Heart left ventricle (tissue), 16 donors: ENCODE data around the gene PRCC. TPM values are rescaled to one million over a fixed set of nuclear protein-coding genes. Genes with fewer than 3 reads are reported as not detected.

Source experiments
- ATAC-seq, 4 donors: fragments of 200-7000 bp; cut with Tn5 transposase; one replicate each; pipeline ENCODE4 v1.9.1; 2020 to 2022; ENCODE audit warnings: moderate library complexity in 4 of 4, mild to moderate bottlenecking in 3 of 4, moderate number of reproducible peaks in 1 of 4
- DNase-seq, 5 donors: peaks; one replicate each; pipeline ENCODE4 v3.0.0-alpha.2; 2020
- H3K27ac ChIP-seq, 12 donors: fragments of 200-600 bp; sonication (generic) in 4 of 12; one replicate each; pipeline versions ENCODE4 v1.5.0 to v1.8.0; 2016 to 2022; ENCODE audit warnings: mild to moderate bottlenecking in 2 of 12
- H3K27me3 ChIP-seq, 9 donors: fragments of 200-600 bp; sonication (generic) in 2 of 9; one replicate each; pipeline versions ENCODE4 v1.5.1 to v1.8.0; 2016 to 2022; ENCODE audit warnings: mild to moderate bottlenecking in 3 of 9
- H3K36me3 ChIP-seq, 9 donors: fragments of 200-600 bp; sonication (generic) in 2 of 9; one replicate each; pipeline versions ENCODE4 v1.5.0 to v1.8.0; 2018 to 2022; ENCODE audit warnings: mild to moderate bottlenecking in 2 of 9
- H3K4me1 ChIP-seq, 12 donors: fragments of 200-600 bp; sonication (generic) in 4 of 12; one replicate each; pipeline versions ENCODE4 v1.5.0 to v1.8.0; 2016 to 2022; ENCODE audit warnings: mild to moderate bottlenecking in 3 of 12
- H3K4me3 ChIP-seq, 12 donors: fragments of 200-600 bp; sonication (generic) in 4 of 12; one replicate each; pipeline versions ENCODE4 v1.5.0 to v1.8.0; 2017 to 2022; ENCODE audit warnings: mild to moderate bottlenecking in 9 of 12, moderate library complexity in 4 of 12
- H3K9me3 ChIP-seq, 12 donors: fragments of 200-600 bp; sonication (generic) in 4 of 12; one replicate each; pipeline versions ENCODE4 v1.5.0 to v1.8.0; 2016 to 2022; ENCODE audit warnings: mild to moderate bottlenecking in 1 of 12
- CTCF ChIP-seq, 12 donors: fragments of 200-600 bp; sonication (generic) in 4 of 12; IDR thresholded peaks; one replicate each; pipeline versions ENCODE4 v1.5.0 to v1.8.0; 2018 to 2022; ENCODE audit warnings: antibody characterized with exemption in 12 of 12, mild to moderate bottlenecking in 5 of 12
- POLR2A ChIP-seq, 2 donors: fragments of 450-650 bp; IDR thresholded peaks; one replicate each; pipeline ENCODE4 v1.6.1; 2017; ENCODE audit warnings: antibody characterized with exemption in 2 of 2, mild to moderate bottlenecking in 2 of 2, moderate library complexity in 2 of 2
- WGBS, 4 donors: extraction: QIAGEN DNeasy Blood & Tissue Kit in 2 of 4; methylation state at CpG; one replicate each; pipeline versions ENCODE4 v1.1.5 to v1.1.7; 2013 to 2018; 5-methylcytosine and 5-hydroxymethylcytosine counted together
- intact Hi-C, 10 donors: fragments of 100-400 bp; cut with DNase I; formaldehyde crosslinking; loops; one replicate each; pipeline versions ENCODE4 v1.11.1 to v1.14.2; 2022
- polyA plus RNA-seq, 2 donors: library from polyadenylated mRNA; stranded (reverse); fragments of 200-250 nt; gene quantifications; one replicate each; pipeline ENCODE4 v1.2.3, GENCODE V29; 2013
- total RNA-seq, 9 donors: library from RNA; depleted of rRNA in 2 of 9; stranded (reverse); fragments of >200 nt in 2 of 9; fragmentation: NEBNext Ultra II Directional in 3 of 9; extraction: Animal tissue kit (Norgen Biotek cat#: 25700) in 3 of 9; gene quantifications; one replicate each; pipeline versions ENCODE4 v1.1.0 to v1.2.4, GENCODE V29; 2016 to 2023
- donor health status: ischemic (EF 13 %, LVEDD 7.1; RV severe dilation, severe dysfunction).
- donor health status: healthy with polysubstance abuse.
- donor health status: DM: no; HTN: yes; CAD: no.
- donor health status: DM: no; HTN: no; CAD: no.
- donor health status: ischemic (EF 25% LVEDD 6.9; RV normal size, moderate dysfunction).
- donor health status: ischemic (EF 25% LVEDD 5.7; RV mildly dilated, moderate dysfunction).
- donor health status: healthy.
- donor health status: DM: yes; HTN: yes; CAD: no.
- donor health status: ischemic (EF 35%, LVEDD 5.7; RV mildly dilated, moderate dysfunction).
- donor health status: nonischemic (EF 11% LVEDD 7.7; RV severe dilation, severe dysfunction).
- donor health status: DM: yes; HTN: yes; CAD: no.
- donor health status: PGD.
- donor health status: ischemic (EF 29% LVEDD 5.4; RV normal size, mild dysfunction).
- donor health status: nonischemic (EF 23%, LVEDD 6.1; RV moderate dilation, normal function).

The PRCC gene
- total and polyA plus RNA-seq, 11 donors: 34.6 to 55.5 (median 39.0) TPM

GRCh38 chr1:156738407-156738806 is 28.9 kb upstream of the PRCC start:
- no peak overlapping the region for H3K27ac ChIP-seq
- peak in 1 of 5 donors; percentile 41 for DNase-seq
- peaks cover 0 to 61% (median 49%) of the 10 kb centered on the region in 9 donors for H3K36me3 ChIP-seq
- H3K27me3 ChIP-seq: no peaks in the 10 kb centered on the region
- peaks cover 0 to 21% (median 14%) of the 10 kb centered on the region in 12 donors for H3K4me1 ChIP-seq
- TF ChIP-seq CTCF (IDR thresholded peaks at IDR 0.05) (no peak), POLR2A (IDR thresholded peaks at IDR 0.05) (no peak)
- intact Hi-C loops: no loop called here
- 89 to 95% (median 92%) methylated on average over 10 of the region's 10 CpGs for WGBS, 4 donors
- H3K9me3 ChIP-seq: no peaks in the 10 kb centered on the region
- no peak for ATAC-seq
- H3K4me3 ChIP-seq: no peak overlapping the region

GRCh38 chr1:156738916-156739315 is 28.4 kb upstream of the PRCC start:
- no peak for ATAC-seq
- TF ChIP-seq POLR2A (IDR thresholded peaks at IDR 0.05) (no peak), CTCF (IDR thresholded peaks at IDR 0.05) (no peak)
- H3K4me1 ChIP-seq: peaks cover 0 to 20% (median 14%) of the 10 kb centered on the region in 12 donors

DNA sequence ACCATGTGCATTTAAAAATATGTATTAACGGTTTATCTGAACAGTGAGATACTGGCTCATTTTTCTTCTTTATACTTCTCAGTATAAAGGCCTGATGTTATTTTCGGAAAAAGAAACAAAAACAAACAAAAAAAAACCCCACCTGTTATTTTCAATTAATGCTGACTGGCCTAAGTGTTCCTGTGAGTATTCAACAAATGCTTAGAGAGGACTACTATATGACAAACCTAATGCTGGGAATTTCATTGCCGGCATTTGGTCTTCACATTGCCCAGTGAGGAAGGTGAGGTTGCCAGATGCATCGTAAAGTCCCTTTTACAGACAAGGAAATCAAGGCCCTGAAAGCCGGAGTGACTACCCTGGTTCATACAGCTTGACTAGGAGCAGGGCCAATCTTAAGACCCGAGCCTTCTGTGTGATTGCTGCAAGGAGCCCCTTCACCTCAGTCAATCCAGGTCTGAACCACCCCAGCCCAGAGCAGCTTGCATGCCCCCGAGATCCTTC is 27.0 kb upstream of the PRCC start:
- Histone ChIP-seq H3K9me3 (no peaks in the 10 kb centered on the region), H3K27ac (peak overlapping the region in 11 of 12 donors; percentile 45 to 94 (median 83)), H3K4me3 (peak overlapping the region; percentile 41 to 94 (median 74)), H3K27me3 (no peaks in the 10 kb centered on the region), H3K36me3 (peaks cover 0 to 61% (median 52%) of the 10 kb centered on the region in 9 donors), H3K4me1 (peaks cover 0 to 28% (median 21%) of the 10 kb centered on the region in 12 donors)
- ATAC-seq: peak in 3 of 4 donors; percentile 1 to 5 (median 1)
- DNase-seq: no peak
- intact Hi-C loops: loop anchor here in 3 of 10 donors (2.0 kb wide), 1 partner anchor 27 kb away; the partner anchor contains the start of gene PRCC (in 3 of the 3)
- TF ChIP-seq CTCF (IDR thresholded peaks at IDR 0.05): no peak
- TF ChIP-seq POLR2A (IDR thresholded peaks at IDR 0.05): no peak
- WGBS, 4 donors: 24 to 29% (median 25%) methylated on average over 7 of the region's 7 CpGs

More at GRCh38 chr1:156738916-156739315, 28.4 kb upstream of the PRCC start:
- Histone ChIP-seq H3K27ac (no peak overlapping the region), H3K27me3 (no peaks in the 10 kb centered on the region), H3K4me3 (no peak overlapping the region), H3K36me3 (peaks cover 0 to 61% (median 49%) of the 10 kb centered on the region in 9 donors), H3K9me3 (no peaks in the 10 kb centered on the region)
- intact Hi-C loops: no loop called here
- WGBS, 4 donors: 81 to 90% (median 86%) methylated on average over 2 of the region's 2 CpGs
- DNase-seq: no peak

- Histone ChIP-seq H3K27me3 (no peaks in the 10 kb centered on the region), H3K27ac (peak within 1 kb of the TSS; percentile 66 to 94 (median 88)), H3K36me3 (peaks cover 0 to 60% (median 48%) of the 10 kb centered on the region in 9 donors), H3K4me3 (peak within 1 kb of the TSS; percentile 41 to 94 (median 74)), H3K4me1 (peaks cover 5 to 34% (median 27%) of the 10 kb centered on the region in 12 donors), H3K9me3 (no peaks in the 10 kb centered on the region)
- TF ChIP-seq CTCF (IDR thresholded peaks at IDR 0.05) (no peak), POLR2A (IDR thresholded peaks at IDR 0.05) (peak in 1 of 2 donors; percentile 47)
- DNase-seq (peak; percentile 97 to 98 (median 98)), ATAC-seq (peak; percentile 92 to 97 (median 94))
- intact Hi-C loops: loop anchor here in 5 of 10 donors (1.0 to 2.0 kb wide), 3 partner anchors 13 to 26 kb away; partner anchors contain the start of genes PRCC (in 5 of the 5), ISG20L2 (in 1 of the 5) and METTL25B (in 1 of the 5)
- 0% methylated on average over 22 to 38 of the region's 38 CpGs for WGBS, 4 donors
Observed at GRCh38 chr1:156740741-156741480, 26.4 kb upstream of the PRCC start, which contains the start of gene MRPL24. Gene MRPL24, minus strand, starts transcription at chr1:156741088. Its CDS starts 2,384 bp downstream, at chr1:156738704.
